Astrocyte of the cerebellum (primary cell): ENCODE data around the gene STRBP.
A peak's percentile ranks its signal among the peaks of the same experiment; 100 is the strongest.

Experiments used
- DNase-seq: peaks from one replicate; pipeline ENCODE4 v3.0.0-alpha.2; 2011; ENCODE audit warnings: low read depth
- H3K4me3 ChIP-seq: 2 replicates; pipeline ENCODE4 v1.5.1; 2011; ENCODE audit warnings: mild to moderate bottlenecking, low read depth, low read length, moderate library complexity
- CTCF ChIP-seq: IDR thresholded peaks from 2 replicates; pipeline ENCODE4 v1.5.1; 2012; ENCODE audit warnings: low read length, low read depth, moderate library complexity, mild to moderate bottlenecking; ENCODE audit errors: missing control alignments
- in situ Hi-C: cut with HindIII; loops from 2 replicates; pipeline ENCODE4 v1.10.0; 2017; ENCODE audit warnings: low sequenced_read_pairs

STRBP gene

DNA sequence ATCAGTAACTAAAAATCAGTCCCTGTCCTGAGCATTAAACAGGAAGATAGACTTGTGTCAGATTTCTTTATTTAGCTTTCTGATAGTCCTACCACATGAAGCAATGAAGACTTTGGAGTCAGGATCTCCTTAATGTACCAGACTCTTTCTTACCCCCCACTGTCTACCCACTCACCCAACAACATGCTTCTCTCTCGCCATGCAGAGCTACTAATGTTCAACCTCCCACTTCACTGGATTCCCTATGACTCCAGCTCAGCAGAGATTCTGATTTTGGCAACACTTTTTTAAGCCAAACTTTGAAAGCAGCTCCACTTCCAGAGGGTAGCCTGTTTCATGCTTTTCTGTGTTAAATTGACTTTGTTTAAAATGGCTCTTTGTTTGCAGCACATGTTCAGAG, 184.1 kb downstream of the STRBP start:
- in situ Hi-C loops: no loop called here
- DNase-seq: no peak

DNA sequence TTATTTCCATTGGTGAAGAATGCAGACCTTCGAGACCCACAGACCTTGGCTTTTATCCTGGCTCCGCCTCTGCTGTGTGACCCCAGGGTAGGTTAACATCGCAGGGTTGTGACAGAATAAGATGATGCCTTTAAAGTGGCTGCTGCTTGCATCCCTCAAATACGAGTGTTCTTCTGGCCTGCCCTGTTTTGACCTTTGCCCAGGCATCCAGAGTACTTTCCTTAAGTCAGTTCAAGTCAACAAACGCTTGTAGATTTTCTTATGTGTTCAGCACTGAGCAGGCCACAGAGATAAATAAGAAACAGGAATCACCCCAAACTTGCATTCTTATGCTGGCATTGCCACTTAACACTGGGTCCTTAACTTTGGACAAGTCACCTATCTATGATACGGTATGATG, 184.7 kb downstream of the STRBP start:
- H3K4me3 ChIP-seq: no peak overlapping the region
- in situ Hi-C loops: no loop called here
- TF ChIP-seq CTCF: no peak
- no peak for DNase-seq

More for the DNA sequence above, 184.1 kb downstream of the STRBP start:
- H3K4me3 ChIP-seq: no peak overlapping the region
- TF ChIP-seq CTCF: no peak

DNA sequence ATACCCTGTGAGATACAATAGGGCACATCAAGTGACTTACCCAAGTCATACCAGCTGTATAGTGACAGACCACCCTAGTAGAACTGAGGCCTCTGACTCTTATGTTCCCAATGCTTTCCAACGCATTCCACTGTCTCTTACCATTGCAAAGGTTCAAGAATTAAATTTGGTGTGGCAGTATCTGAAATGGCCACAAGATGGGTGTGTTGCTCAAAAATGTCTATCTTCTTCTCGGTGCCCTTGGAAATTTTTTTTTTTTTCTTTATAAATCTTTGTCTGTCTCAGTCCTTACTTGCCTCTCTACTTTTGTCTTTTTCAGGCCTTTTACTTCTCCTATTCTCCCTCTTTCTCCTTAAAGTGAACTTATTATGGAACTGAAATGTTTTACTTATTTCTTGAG, 186.6 kb downstream of the STRBP start:
- peak; percentile 60 for TF ChIP-seq CTCF

GRCh38 chr9:123080444-123080843, 187.9 kb downstream of the STRBP start:
- no peak for TF ChIP-seq CTCF
- H3K4me3 ChIP-seq: no peak overlapping the region
- in situ Hi-C loops: no loop called here
- no peak for DNase-seq

More for the DNA sequence above, 186.6 kb downstream of the STRBP start:
- in situ Hi-C loops: no loop called here
- H3K4me3 ChIP-seq: no peak overlapping the region
- DNase-seq: peak; percentile 29

- H3K4me3 ChIP-seq: no peak overlapping the region
- TF ChIP-seq CTCF: no peak
- in situ Hi-C loops: no loop called here
- no peak for DNase-seq
These were observed 193.8 kb downstream of the STRBP start for GRCh38 chr9:123074628-123075027.

GRCh38 chr9:123073991-123074422, 194.4 kb downstream of the STRBP start:
- in situ Hi-C loops: no loop called here

More at GRCh38 chr9:123073991-123074422, 194.4 kb downstream of the STRBP start:
- DNase-seq: peak; percentile 91
- TF ChIP-seq CTCF: peak; percentile 20
- H3K4me3 ChIP-seq: no peak overlapping the region
